GM20000 (cell line): ENCODE measurements around the gene PIK3R6.

Source experiments
- DNase-seq: peaks from one replicate; pipeline ENCODE4 v3.0.0; 2012; ENCODE audit warnings: low spot score
- CTCF ChIP-seq: IDR thresholded peaks from 2 replicates; pipeline ENCODE4 v1.5.1; 2012; ENCODE audit warnings: mild to moderate bottlenecking, control low read depth; ENCODE audit errors: extremely low read depth, missing control alignments

PIK3R6 gene

GRCh38 chr17:8855477-8856204, 11.8 kb downstream of the PIK3R6 start:
- no peak for TF ChIP-seq CTCF
- DNase-seq = peak; percentile 50

- no peak for DNase-seq
- no peak for TF ChIP-seq CTCF
Observed at GRCh38 chr17:8851600-8851999, 15.9 kb downstream of the PIK3R6 start.

DNA sequence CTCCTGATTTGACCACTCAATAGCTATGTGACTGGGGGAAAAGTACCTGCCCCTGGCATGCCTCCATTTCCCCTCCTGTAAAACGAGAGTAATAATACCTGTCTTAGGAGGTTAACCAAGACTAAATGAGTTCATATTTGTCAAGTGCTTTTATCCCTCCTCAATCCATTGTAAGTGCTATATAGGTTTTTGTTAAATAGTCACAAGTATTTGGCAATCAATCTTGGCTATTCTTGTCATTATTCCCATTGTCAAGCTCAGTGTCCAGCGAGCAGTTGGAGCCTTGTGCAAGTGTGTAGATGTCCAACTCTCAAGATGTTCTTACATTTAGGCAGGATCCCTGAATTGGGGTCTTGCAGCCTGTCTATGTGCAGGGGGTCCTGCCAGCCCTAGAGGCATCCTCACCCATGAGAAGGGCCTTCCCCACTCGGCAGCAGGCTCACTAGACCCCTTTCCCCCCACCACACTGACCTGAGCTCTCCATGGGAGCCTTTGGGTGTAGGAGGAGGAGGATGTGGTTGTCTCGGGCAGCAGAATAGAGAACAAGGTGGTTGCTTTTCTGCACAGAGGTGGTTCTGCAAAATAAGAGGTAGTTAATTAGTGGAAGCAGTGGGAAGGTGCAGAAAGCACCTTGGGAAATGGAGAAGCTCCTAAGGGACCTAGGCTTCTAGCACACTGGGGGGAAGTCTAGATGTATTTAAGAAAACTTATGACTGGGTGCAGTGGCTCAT, 18.0 kb downstream of the PIK3R6 start:
- TF ChIP-seq CTCF = no peak

GRCh38 chr17:8847891-8848290, 19.6 kb downstream of the PIK3R6 start:
- TF ChIP-seq CTCF = no peak

More for the DNA sequence above, 18.0 kb downstream of the PIK3R6 start:
- DNase-seq = no peak

GRCh38 chr17:8846768-8847211, 20.7 kb downstream of the PIK3R6 start:
- TF ChIP-seq CTCF = no peak
- DNase-seq = no peak

More at GRCh38 chr17:8847891-8848290, 19.6 kb downstream of the PIK3R6 start:
- no peak for DNase-seq

- TF ChIP-seq CTCF = no peak
- no peak for DNase-seq
Observed at GRCh38 chr17:8844229-8845218, 22.9 kb downstream of the PIK3R6 start.
